Ecto neural progenitor cell (in vitro differentiated cells): Measurements from ENCODE around the gene HSD11B2.

Experiments
- DNase-seq: peaks from one replicate; pipeline ENCODE4 v3.0.0-alpha.2; 2018; ENCODE audit warnings: low spot score

Gene HSD11B2

DNA sequence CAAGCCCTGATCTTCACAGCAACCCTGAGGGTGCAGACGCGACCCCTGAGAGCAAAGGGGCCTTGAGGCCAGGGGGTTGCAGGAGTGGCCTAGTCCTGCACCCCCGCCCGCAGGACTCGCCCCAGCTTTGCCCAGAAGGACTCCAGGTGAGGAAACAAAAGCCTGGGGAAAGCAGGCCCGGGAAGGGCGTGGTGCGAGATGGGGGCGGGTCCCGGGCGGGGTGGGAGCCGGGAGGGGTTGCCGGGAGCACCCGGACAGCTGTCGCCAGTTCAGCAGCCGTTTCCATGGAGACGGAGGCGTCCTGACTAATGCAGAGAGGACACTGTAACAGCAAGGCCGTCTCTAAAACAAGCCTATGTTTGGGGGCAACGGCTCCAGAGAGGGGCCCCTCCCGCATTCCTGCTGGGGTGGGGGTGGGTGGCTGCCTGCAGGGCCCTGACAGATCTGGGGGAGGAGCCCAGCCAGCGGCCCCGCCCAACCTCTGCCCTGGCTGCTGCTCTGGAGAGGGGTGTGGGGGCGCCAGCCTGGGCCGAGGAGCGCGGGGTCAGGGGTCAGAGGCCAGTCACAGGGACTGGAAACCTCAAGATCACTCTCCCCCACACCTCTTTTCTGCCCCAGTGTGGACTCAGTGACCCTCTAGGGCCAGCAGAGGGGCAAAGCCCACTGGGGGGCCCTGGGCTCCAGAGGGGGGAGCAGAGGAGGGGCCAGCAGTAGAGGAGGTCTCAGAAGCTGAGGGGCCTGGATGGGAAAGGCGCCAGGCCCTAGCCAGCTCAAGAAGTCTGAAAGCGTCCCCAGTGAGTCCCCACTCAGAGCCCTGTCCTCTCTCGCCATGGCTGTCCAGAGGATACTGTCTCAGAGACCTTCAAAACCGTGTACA, 34.5 kb upstream of the HSD11B2 start:
- DNase-seq, result peak; percentile 93

GRCh38 chr16:67397036-67397801, 33.7 kb upstream of the HSD11B2 start:
- DNase-seq, result no peak

DNA sequence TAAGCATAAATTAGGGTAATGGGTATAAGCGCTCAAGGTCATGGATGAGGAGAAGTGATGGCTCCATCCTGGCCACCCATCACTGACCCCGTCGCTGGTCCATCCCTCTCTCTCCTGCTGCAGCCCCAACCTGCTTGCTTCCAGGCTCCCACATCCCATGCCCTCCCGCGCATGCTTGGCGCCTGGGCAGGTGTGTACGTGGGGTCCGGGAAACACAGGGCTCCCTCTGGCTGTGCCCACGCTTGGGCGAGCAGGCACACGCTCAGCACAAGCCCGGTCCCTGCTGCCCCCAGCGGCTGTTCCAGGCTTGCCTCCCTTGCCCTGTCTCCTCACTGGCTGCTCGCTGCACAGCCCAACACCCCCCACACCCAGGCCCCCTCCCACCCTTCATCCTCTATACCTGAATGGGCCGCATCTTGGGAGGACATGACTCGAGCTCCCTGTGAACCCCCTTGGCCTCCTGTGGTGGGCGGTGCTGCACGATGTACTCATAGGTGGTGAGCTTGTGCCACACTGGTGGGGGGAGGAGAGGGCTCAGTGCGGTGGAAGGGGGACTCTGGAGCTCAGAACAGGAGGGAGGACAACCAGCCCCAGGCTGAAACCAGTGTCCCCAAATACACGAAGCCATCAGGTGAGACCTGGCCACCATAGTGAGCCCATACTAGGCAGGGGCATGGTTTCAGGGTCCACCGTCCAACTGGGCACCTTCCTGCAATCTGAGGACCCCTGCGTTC, 32.9 kb upstream of the HSD11B2 start:
- DNase-seq, result no peak

DNA sequence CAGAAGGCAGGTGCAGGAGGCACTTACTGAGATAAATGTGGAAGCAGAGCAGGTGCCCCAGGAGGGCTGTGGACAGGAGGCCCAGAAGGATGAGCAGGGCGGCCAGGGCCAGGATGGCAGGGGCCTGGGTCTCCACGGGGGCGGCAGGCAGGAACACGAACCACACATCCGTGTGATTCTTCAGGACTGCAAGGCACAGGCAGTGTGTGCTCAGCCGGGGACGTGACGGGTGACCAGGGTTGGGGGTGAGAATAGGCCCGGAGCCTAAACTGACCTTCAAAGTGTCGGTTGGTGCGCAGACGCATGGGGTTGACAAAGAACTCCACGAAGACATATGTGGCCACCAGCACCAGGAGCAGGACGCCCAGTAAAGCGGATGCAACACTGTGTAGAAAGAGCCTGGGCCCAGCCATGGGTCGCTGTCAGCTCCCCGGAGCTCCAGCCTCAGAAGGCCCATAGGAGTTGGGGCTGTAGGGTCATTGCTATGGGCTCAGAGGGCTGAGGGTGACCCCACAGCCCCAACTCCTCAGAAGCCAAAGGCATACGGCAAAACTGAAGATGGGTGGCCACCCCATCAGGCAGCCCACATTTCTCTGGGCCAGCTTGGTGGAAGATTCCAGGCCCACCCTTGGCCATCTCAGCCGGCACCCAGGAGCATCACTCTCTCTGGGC, 32.2 kb upstream of the HSD11B2 start:
- DNase-seq, result no peak

- DNase-seq, result peak; percentile 89
These were observed 31.6 kb upstream of the HSD11B2 start for GRCh38 chr16:67399218-67399733.

GRCh38 chr16:67399749-67400704, 30.9 kb upstream of the HSD11B2 start:
- no peak for DNase-seq

DNA sequence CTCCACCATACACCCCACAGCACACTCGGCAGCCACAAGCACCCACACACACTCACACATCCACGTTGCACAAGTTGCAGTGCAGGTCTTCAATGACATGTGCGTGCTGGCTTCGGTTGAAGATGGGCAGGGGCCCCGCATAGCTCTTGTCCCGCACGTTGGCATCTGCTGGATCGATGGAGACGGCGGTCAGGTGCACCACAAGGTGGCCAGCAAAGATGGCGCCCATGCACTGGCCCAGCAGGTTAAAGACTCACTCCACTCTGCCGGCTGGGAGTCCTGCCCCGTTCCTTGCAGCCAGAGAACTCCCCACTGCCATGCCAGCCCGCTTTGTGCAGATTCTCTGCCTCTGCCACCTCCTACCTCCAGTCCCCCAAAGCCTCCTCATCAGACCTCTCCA, 30.0 kb upstream of the HSD11B2 start:
- DNase-seq, result no peak

DNA sequence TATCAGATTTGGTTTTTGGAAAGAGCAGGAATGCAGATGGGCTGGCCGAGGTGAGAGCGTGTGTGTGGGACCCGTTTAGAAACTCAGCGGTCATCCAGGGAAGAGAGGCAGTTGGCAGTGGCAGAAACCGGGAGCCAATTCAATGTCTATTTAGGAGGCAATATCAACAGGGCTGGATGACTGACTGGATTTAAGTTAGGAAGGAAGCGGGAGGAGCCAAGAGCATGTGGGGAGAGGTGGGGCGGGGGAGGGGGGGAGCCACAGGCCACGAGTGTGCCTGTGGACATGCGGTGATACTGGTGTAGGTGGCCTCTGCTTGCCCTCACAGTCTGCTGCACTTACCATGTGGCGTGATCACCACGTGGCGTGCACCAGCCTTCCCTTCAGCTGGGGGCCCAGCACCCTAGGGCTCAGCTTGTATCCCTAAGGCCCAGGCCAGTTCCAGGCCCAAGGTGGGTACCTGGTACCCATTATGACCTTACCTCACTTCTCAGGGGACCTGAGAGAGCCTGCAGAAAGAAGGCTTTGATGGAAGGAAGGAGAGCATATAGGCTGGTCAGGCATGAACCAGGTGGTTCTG, 26.9 kb upstream of the HSD11B2 start:
- peak; percentile 42 for DNase-seq

- peak; percentile 46 for DNase-seq
These were observed 26.1 kb upstream of the HSD11B2 start for GRCh38 chr16:67404740-67405226.

- no peak for DNase-seq
These were observed 25.6 kb upstream of the HSD11B2 start for GRCh38 chr16:67405336-67405735.

DNA sequence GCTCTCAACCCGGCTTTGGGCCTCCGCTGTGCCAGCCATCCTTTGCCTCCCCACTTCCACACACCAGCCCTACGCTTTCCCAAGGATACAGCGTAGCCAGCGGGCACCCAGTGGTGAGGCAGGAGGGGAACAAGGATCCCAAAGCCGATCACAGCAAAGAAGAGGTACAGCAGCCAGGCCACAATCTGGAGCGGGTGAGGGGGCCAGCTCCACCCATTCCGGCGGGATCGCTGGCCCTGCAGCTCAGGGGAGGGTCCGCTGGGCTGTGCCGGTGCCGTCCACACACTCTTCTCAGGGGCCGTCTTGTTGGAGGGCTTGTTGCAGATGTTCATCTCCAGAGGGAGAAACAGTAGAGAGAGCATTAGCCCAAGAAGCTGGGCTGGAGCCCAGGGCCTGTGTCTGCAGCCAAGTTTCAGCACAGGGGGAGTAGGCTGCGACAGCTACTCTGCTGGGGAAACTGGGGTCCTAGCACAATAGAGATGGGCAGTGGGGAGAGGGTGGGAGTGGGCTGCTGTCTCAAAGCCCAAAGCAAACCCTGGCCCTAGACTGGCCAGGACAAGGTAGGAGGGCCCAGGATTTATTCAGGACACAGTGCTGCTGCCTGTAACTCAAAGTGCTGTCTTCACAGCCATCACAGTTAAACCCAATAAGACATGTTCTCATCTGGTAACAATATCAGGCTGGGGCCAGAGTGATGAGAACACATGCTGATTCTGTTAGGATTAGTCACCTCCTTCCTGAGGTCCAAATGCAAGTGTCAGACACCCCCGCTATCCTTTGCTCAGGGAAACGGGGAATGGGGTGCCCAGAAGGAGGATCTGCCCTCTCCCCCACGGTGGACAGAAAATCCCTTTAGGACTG, 24.6 kb upstream of the HSD11B2 start:
- DNase-seq, result peak; percentile 41

- no peak for DNase-seq
These were observed 23.6 kb upstream of the HSD11B2 start for GRCh38 chr16:67407176-67407787.

- DNase-seq, result no peak
These were observed 23.0 kb upstream of the HSD11B2 start for GRCh38 chr16:67407788-67408452.

DNA sequence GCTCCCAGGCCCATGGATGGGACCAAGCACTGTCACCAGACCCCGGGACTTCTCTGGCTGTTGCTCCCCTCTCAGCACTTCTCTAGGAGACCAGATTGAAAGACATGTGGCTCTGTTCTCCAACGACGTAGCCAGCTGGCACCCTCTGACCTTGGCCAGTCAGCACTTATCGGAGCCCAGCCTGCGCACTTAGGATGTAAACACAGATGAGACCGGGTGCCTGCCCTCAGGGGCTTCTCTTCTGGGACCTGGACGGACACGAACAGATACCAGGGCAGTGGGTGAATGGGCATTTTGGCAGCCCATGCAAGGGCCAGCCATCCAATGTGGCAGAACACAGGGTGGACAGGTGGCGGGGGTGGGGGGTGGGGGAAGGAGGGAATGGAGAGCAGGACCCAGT, 21.3 kb upstream of the HSD11B2 start:
- no peak for DNase-seq

- DNase-seq, result no peak
These were observed 19.6 kb upstream of the HSD11B2 start for GRCh38 chr16:67411339-67411738.

GRCh38 chr16:67412294-67412693, 18.6 kb upstream of the HSD11B2 start:
- DNase-seq, result no peak

DNA sequence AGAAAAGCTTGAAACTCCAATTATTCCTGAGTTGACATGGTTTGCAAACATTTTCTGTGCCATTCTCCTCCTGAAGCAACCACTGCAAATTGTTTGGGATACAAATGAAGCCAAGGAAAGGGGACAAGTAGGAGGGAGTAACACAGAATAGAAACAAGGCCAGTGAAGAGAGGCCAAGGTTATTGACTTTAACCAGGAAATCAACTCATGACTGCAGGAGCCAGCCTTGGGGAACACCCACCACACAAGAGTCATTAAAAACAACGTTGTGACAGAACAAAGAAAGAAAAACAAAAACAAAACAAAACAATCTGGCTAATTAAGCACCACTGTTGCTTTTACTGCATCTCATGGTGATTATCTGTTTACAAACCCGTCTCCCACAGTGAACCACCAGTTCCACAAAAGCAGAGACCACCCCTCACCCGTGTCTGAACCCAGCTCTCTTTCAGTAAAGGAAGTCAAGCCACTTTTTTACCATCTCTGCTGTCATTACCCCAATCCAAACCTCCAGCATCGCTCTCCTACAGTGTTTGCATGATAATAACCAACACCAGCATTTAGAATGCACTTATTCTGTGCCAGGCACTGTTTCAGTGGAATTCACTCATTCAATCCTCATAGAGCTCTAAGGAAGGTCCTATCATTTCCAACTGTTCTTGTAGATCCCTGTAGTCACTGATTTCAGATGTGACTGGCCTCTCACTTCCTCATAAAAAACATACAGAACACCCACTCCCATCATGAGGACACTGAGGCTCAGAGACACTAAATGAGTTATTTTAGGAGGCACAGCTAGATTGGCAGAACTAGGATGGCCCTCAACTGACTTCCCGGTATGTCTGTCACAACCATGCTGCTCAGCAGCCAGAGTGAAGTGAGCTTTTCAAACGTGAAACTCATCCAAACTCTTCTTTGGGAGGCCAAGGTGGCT, 16.7 kb upstream of the HSD11B2 start:
- no peak for DNase-seq
